K562 (cell line): Measurements from ENCODE around the gene RESF1. TPM values are rescaled to one million over a fixed set of nuclear protein-coding genes. Genes with fewer than 3 reads are reported as not detected.

Experiments used
- ATAC-seq: fragments of 200-7000 bp; cut with Tn5 transposase; 3 replicates; pipeline ENCODE4 v1.9.1; 2020; ENCODE audit warnings: moderate library complexity
- BruUV-seq: library from RNA; stranded (reverse); fragments of 400-500 nt; replicated peaks from 2 replicates; lab custom pipeline; 2021; lab: Mats Ljungman, UMichigan
- CTCF ChIA-PET: fragments of 300-600 bp; formaldehyde crosslinking; extraction: SDS; loops from one replicate; lab custom pipeline; 2021; ENCODE audit warnings: low intra/inter-chr PET ratio; lab: Yijun Ruan, JAX
- POLR2A ChIA-PET: fragments of 300-600, 350-650 bp; sonication (Branson Sonifier 250); formaldehyde crosslinking; extraction: SDS; loops from one replicate; lab custom pipeline; 2021; ENCODE audit warnings: antibody characterized with exemption, inconsistent platforms; lab: Yijun Ruan, JAX
- DNase-seq, 4 experiments: peaks; one replicate each; pipeline versions ENCODE4 v3.0.0 to v3.0.0-alpha.2; 2011 to 2018; ENCODE audit warnings: low spot score in 3 of 4, mixed read lengths in 3 of 4; ENCODE audit errors: extremely low read depth in 1 of 4
- FAIRE-seq: peaks from 2 replicates; lab custom pipeline; 2011; peaks lifted over from hg19 to GRCh38; lab: Jason Lieb, UNC
- H2AFZ ChIP-seq: 2 replicates; pipeline ENCODE4 v1.6.0; 2011; ENCODE audit warnings: low read depth, low read length, control low read depth, inconsistent platforms
- H3K27ac ChIP-seq: fragments of 200-600 bp; 3 replicates; pipeline ENCODE4 v1.8.0; 2011; ENCODE audit warnings: low read depth, mild to moderate bottlenecking, control low read depth, inconsistent platforms, low read length, moderate library complexity, mixed read lengths; ENCODE audit errors: extremely low read depth
- H3K27me3 ChIP-seq, 2 experiments: fragments of 300-600 bp in 1 of 2; 2 replicates in 1 of 2; 3 replicates in 1 of 2; pipeline versions ENCODE4 v1.6.0 to v1.8.0; 2011; ENCODE audit warnings: inconsistent platforms in 2 of 2, low read length in 2 of 2, mild to moderate bottlenecking in 1 of 2, mixed read lengths in 1 of 2, moderate library complexity in 1 of 2; ENCODE audit not compliant: control insufficient read depth in 2 of 2, insufficient read depth in 2 of 2
- H3K36me3 ChIP-seq: fragments of 300-600 bp; 3 replicates; pipeline ENCODE4 v1.8.0; 2011; ENCODE audit warnings: mild to moderate bottlenecking, low read length, inconsistent platforms; ENCODE audit not compliant: control insufficient read depth, insufficient read depth
- H3K4me1 ChIP-seq, 2 experiments: fragments of 200-600 bp in 1 of 2; replicated peaks in 1 of 2; 2 replicates in 1 of 2; 3 replicates in 1 of 2; pipeline versions ENCODE4 v1.5.1 to v1.8.0; 2011; ENCODE audit warnings: inconsistent platforms in 2 of 2, low read length in 2 of 2, mild to moderate bottlenecking in 1 of 2, mixed read lengths in 1 of 2, moderate library complexity in 1 of 2; ENCODE audit not compliant: control insufficient read depth in 2 of 2, insufficient read depth in 2 of 2
- H3K4me2 ChIP-seq: 2 replicates; pipeline ENCODE4 v1.6.1; 2011; ENCODE audit warnings: low read length, control low read depth, inconsistent platforms, mixed read lengths; ENCODE audit not compliant: insufficient read depth
- H3K4me3 ChIP-seq: fragments of 200-600 bp; sonication (generic), shearing (Covaris generic); 2 replicates; pipeline ENCODE4 v1.5.1; 2016; ENCODE audit warnings: control low read depth, inconsistent platforms
- H3K79me2 ChIP-seq: fragments of 200-600 bp; 3 replicates; pipeline ENCODE4 v1.8.0; 2011; ENCODE audit warnings: low read length, inconsistent platforms; ENCODE audit not compliant: control insufficient read depth, insufficient read depth
- H3K9ac ChIP-seq, 2 experiments: 2 replicates each; pipeline versions ENCODE4 v1.6.0 to v1.6.1; 2011; ENCODE audit warnings: low read depth in 2 of 2, low read length in 2 of 2, control low read depth in 1 of 2, inconsistent platforms in 1 of 2, mild to moderate bottlenecking in 1 of 2, mixed read lengths in 1 of 2; ENCODE audit not compliant: insufficient read depth in 1 of 2
- H3K9me1 ChIP-seq: one replicate; pipeline ENCODE4 v1.6.0; 2011; ENCODE audit warnings: inconsistent platforms, mild to moderate bottlenecking, low read length, moderate library complexity; ENCODE audit not compliant: control insufficient read depth, insufficient read depth
- H3K9me3 ChIP-seq: replicated peaks from 2 replicates; pipeline ENCODE4 v1.5.1; 2011; ENCODE audit warnings: low read depth, low read length, inconsistent platforms; ENCODE audit not compliant: control insufficient read depth, insufficient read depth
- H4K20me1 ChIP-seq: replicated peaks from 2 replicates; pipeline ENCODE4 v1.6.1; 2011; ENCODE audit warnings: low read length, inconsistent platforms, mixed read lengths; ENCODE audit not compliant: control insufficient read depth, insufficient read depth
- ARID2 ChIP-seq: fragments of 450-650 bp; IDR thresholded peaks from 2 replicates; pipeline ENCODE4 v1.6.1; 2017; ENCODE audit warnings: antibody characterized with exemption, mild to moderate bottlenecking
- BACH1 ChIP-seq: fragments of 200-800 bp; sonication (Bioruptor generic); IDR thresholded peaks from 2 replicates; pipeline ENCODE4 v1.6.1; 2016; ENCODE audit warnings: missing genetic modification characterization, missing compliant biosample characterization
- ESRRB ChIP-seq: fragments of 250-450 bp; sonication (Bioruptor Pico); IDR thresholded peaks from 2 replicates; pipeline ENCODE4 v1.5.0; 2020; ENCODE audit warnings: mild to moderate bottlenecking, moderate library complexity, borderline replicate concordance
- KHSRP ChIP-seq: fragments of 450-650 bp; IDR thresholded peaks from 2 replicates; pipeline ENCODE4 v1.6.1; 2017
- MNT ChIP-seq, 2 experiments: fragments of 450-650 bp; conservative IDR thresholded peaks; 2 replicates each; pipeline ENCODE4 v1.6.1; 2017; ENCODE audit warnings: mild to moderate bottlenecking in 2 of 2, moderate library complexity in 2 of 2
- MTF1 ChIP-seq: fragments of 250-450 bp; sonication (Bioruptor Pico); IDR thresholded peaks from 2 replicates; pipeline ENCODE4 v1.9.0; 2021; ENCODE audit warnings: moderate library complexity, mild to moderate bottlenecking, inconsistent platforms, borderline replicate concordance
- MXI1 ChIP-seq: IDR thresholded peaks from 2 replicates; pipeline ENCODE4 v1.6.1; 2011; ENCODE audit warnings: low read depth, mild to moderate bottlenecking, improper control_type of control experiment, low read length
- NFIC ChIP-seq: fragments of 450-650 bp; IDR thresholded peaks from 2 replicates; pipeline ENCODE4 v1.6.1; 2017; ENCODE audit warnings: mild to moderate bottlenecking, inconsistent platforms
- SMARCE1 ChIP-seq: fragments of 450-650 bp; IDR thresholded peaks from 2 replicates; pipeline ENCODE4 v1.7.1; 2016; ENCODE audit warnings: mild to moderate bottlenecking
- SRSF7 ChIP-seq: fragments of 200-400 bp; formaldehyde crosslinking; optimal IDR thresholded peaks from 2 replicates; pipeline ENCODE3; 2017; ENCODE audit warnings: mild to moderate bottlenecking, low read depth, low read length
- ZNF146 ChIP-seq: IDR thresholded peaks from one replicate; pipeline ENCODE4 v1.6.1; 2018; ENCODE audit warnings: missing compliant biosample characterization; ENCODE audit not compliant: unreplicated experiment
- WGBS: fragments of 100-300 bp; shearing (Covaris generic); methylation state at CpG from one replicate; pipeline ENCODE4 v1.1.6; 2016; ENCODE audit warnings: low coverage, mixed read lengths; ENCODE audit not compliant: insufficient coverage; ENCODE audit errors: missing lambda C conversion rate; 5-methylcytosine and 5-hydroxymethylcytosine counted together
- in situ Hi-C: fragments of 300-500 bp; cut with MboI; formaldehyde crosslinking; loops from 4 replicates; pipeline ENCODE4 v1.15.0; 2018; ENCODE audit warnings: inconsistent platforms, mixed read lengths
- intact Hi-C: fragments of 100-400 bp; cut with micrococcal nuclease; formaldehyde crosslinking; loops from 2 replicates; pipeline ENCODE4 v1.14.2; 2022
- polyA plus RNA-seq, 8 experiments: library from polyadenylated mRNA; depleted of rRNA in 4 of 8; stranded (reverse) in 5 of 8; unstranded in 3 of 8; fragments of >200 nt; fragmentation: Nextera tagmentation in 2 of 8; fragmentation: Illumina TruSeq in 1 of 8; extraction: Ambion mirVana in 2 of 8; extraction: Trizol in 1 of 8; gene quantifications; 2 replicates each; pipeline versions ENCODE4 v1.2.1 to v1.2.3, GENCODE V29; 2011 to 2014; ENCODE audit warnings: inconsistent platforms in 1 of 8, missing spikeins in 1 of 8
- total RNA-seq, 7 experiments: library from RNA; depleted of rRNA in 6 of 7; stranded (reverse); fragments of >200 nt in 6 of 7; fragmentation: Illumina TruSeq in 2 of 7; extraction: Trizol in 2 of 7; gene quantifications; 2 replicates each; pipeline versions ENCODE4 v1.2.1 to v1.2.3, GENCODE V29; 2011 to 2021; ENCODE audit warnings: low replicate concordance in 1 of 7
- TF ChIP-seq, protein P1 (sequence below), 2 experiments: fragments of 450-650 bp in 1 of 2; sonication (generic) in 1 of 2; formaldehyde crosslinking; conservative IDR thresholded peaks; 2 replicates each; pipeline versions ENCODE4 v1.4.0 to v1.8.1; 2020 to 2022; ENCODE audit warnings: mild to moderate bottlenecking in 1 of 2, missing genetic modification reagents in 1 of 2
- TF ChIP-seq, protein P2 (sequence below): fragments of 250-450 bp; sonication (Bioruptor Pico); IDR thresholded peaks from 2 replicates; pipeline ENCODE4 v1.5.1; 2021; ENCODE audit warnings: mild to moderate bottlenecking
- TF ChIP-seq, protein P3 (sequence below): fragments of 450-650 bp; IDR thresholded peaks from 2 replicates; pipeline ENCODE4 v1.6.1; 2017; ENCODE audit warnings: antibody characterized with exemption, mild to moderate bottlenecking

The RESF1 gene
- total and polyA plus RNA-seq, 9 of the 15 experiments (the other 6 are each of a cell fraction or from before 2014, with no cell fraction given), result 21.5 to 121 (median 53.6) TPM

- intact Hi-C loops, result loop anchor here (2.0 to 5.0 kb wide), 3 partner anchors 90 to 354 kb away; no protein-coding TSS in a partner anchor
- 20% methylated on average over 10 of the region's 10 CpGs for WGBS
- H3K9ac ChIP-seq, result peak overlapping the region; percentile 75 to 95
- BruUV-seq, result TSS peak; percentile 85
- ChIA-PET CTCF (no interaction called here), POLR2A (interaction anchor here (0.5 to 1.9 kb wide), 8 partner anchors 9 to 351 kb away, joined by 3 to 9 read pairs (median 3); no protein-coding TSS in a partner anchor)
- peaks cover 51% of the 10 kb centered on the region for H3K79me2 ChIP-seq
- in situ Hi-C loops, result no loop called here
- peak overlapping the region; percentile 90 for H3K27ac ChIP-seq
- H3K9me1 ChIP-seq, result no peaks in the 10 kb centered on the region
- 0 out of 2 replicates have a peak, but pooled peaks cover 5% of the 10 kb centered on the region for H3K9me3 ChIP-seq
- peak overlapping the region; percentile 88 for H2AFZ ChIP-seq
- peak overlapping the region; percentile 88 for H3K4me2 ChIP-seq
- ATAC-seq, result no peak
- H3K4me3 ChIP-seq, result peak overlapping the region; percentile 62
- H3K36me3 ChIP-seq, result peaks cover 31% of the 10 kb centered on the region
- peak; percentile 83 for FAIRE-seq
- H3K4me1 ChIP-seq, result peaks cover 17 to 22% of the 10 kb centered on the region in 2 experiments; a peak in 4 of 5 replicates
- no peaks in the 10 kb centered on the region for H3K27me3 ChIP-seq
- peak in 1 of 4 experiments; percentile 22 for DNase-seq
- H4K20me1 ChIP-seq, result no peaks in the 10 kb centered on the region
- TF ChIP-seq SRSF7 (no peak), ZNF146 (CRISPR knock-in tag) (no peak), KHSRP (no peak), NFIC (no peak), BACH1 (tag) (peak; percentile 42; the same call in 1 of the 2 replicates), ESRRB (CRISPR knock-in tag) (no peak), MNT (conservative IDR thresholded peaks at IDR 0.05) (no peak), ARID2 (no peak), SMARCE1 (peak; percentile 64; the same call in 1 of the 2 replicates), MTF1 (CRISPR knock-in tag) (no peak), MXI1 (no peak)
- TF ChIP-seq, protein P1, sequence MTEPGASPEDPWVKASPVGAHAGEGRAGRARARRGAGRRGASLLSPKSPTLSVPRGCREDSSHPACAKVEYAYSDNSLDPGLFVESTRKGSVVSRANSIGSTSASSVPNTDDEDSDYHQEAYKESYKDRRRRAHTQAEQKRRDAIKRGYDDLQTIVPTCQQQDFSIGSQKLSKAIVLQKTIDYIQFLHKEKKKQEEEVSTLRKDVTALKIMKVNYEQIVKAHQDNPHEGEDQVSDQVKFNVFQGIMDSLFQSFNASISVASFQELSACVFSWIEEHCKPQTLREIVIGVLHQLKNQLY (CRISPR knock-in tag; conservative IDR thresholded peaks at IDR 0.05), result no peak
- TF ChIP-seq, protein P2, sequence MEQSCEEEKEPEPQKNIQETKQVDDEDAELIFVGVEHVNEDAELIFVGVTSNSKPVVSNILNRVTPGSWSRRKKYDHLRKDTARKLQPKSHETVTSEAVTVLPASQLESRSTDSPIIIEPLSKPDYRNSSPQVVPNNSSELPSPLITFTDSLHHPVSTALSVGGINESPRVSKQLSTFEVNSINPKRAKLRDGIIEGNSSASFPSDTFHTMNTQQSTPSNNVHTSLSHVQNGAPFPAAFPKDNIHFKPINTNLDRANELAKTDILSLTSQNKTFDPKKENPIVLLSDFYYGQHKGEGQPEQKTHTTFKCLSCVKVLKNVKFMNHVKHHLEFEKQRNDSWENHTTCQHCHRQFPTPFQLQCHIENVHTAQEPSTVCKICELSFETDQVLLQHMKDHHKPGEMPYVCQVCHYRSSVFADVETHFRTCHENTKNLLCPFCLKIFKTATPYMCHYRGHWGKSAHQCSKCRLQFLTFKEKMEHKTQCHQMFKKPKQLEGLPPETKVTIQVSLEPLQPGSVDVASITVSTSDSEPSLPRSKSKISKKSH (CRISPR knock-in tag), result no peak
- TF ChIP-seq, protein P3, sequence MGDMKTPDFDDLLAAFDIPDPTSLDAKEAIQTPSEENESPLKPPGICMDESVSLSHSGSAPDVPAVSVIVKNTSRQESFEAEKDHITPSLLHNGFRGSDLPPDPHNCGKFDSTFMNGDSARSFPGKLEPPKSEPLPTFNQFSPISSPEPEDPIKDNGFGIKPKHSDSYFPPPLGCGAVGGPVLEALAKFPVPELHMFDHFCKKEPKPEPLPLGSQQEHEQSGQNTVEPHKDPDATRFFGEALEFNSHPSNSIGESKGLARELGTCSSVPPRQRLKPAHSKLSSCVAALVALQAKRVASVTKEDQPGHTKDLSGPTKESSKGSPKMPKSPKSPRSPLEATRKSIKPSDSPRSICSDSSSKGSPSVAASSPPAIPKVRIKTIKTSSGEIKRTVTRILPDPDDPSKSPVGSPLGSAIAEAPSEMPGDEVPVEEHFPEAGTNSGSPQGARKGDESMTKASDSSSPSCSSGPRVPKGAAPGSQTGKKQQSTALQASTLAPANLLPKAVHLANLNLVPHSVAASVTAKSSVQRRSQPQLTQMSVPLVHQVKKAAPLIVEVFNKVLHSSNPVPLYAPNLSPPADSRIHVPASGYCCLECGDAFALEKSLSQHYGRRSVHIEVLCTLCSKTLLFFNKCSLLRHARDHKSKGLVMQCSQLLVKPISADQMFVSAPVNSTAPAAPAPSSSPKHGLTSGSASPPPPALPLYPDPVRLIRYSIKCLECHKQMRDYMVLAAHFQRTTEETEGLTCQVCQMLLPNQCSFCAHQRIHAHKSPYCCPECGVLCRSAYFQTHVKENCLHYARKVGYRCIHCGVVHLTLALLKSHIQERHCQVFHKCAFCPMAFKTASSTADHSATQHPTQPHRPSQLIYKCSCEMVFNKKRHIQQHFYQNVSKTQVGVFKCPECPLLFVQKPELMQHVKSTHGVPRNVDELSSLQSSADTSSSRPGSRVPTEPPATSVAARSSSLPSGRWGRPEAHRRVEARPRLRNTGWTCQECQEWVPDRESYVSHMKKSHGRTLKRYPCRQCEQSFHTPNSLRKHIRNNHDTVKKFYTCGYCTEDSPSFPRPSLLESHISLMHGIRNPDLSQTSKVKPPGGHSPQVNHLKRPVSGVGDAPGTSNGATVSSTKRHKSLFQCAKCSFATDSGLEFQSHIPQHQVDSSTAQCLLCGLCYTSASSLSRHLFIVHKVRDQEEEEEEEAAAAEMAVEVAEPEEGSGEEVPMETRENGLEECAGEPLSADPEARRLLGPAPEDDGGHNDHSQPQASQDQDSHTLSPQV, result peak; percentile 6; the same call in 1 of the 2 replicates
Measured at GRCh38 chr12:31958569-31959160, 550 bp upstream of the RESF1 start.
